ENCODE measurements around the gene POGLUT2.

The POGLUT2 gene

GRCh38 chr13:102763741-102764140, 35.0 kb downstream of the POGLUT2 start:
- no peak for TF ChIP-seq ZNF274 (IDR thresholded peaks at IDR 0.05; ENCODE audit: low read depth, low read length)
- no peak overlapping the region for H3K4me3 ChIP-seq (ENCODE audit: low read length)

GRCh38 chr13:102761071-102761470, 37.7 kb downstream of the POGLUT2 start:
- no peak for TF ChIP-seq ZNF274 (IDR thresholded peaks at IDR 0.05; ENCODE audit: low read depth, low read length)
- no peak overlapping the region for H3K4me3 ChIP-seq (ENCODE audit: low read length)

GRCh38 chr13:102758842-102759241, 39.9 kb downstream of the POGLUT2 start:
- no peak overlapping the region for H3K4me3 ChIP-seq (ENCODE audit: low read length)
- no peak for TF ChIP-seq ZNF274 (IDR thresholded peaks at IDR 0.05; ENCODE audit: low read depth, low read length)

- H3K4me3 ChIP-seq (ENCODE audit: low read length): no peak overlapping the region
- no peak for TF ChIP-seq ZNF274 (IDR thresholded peaks at IDR 0.05; ENCODE audit: low read depth, low read length)
These were observed 41.8 kb downstream of the POGLUT2 start for GRCh38 chr13:102757006-102757405.

- TF ChIP-seq ZNF274 (IDR thresholded peaks at IDR 0.05; ENCODE audit: low read depth, low read length): no peak
- no peak overlapping the region for H3K4me3 ChIP-seq (ENCODE audit: low read length)
These were observed 46.9 kb downstream of the POGLUT2 start for GRCh38 chr13:102751886-102752285.

- H3K4me3 ChIP-seq (ENCODE audit: low read length): no peak overlapping the region
- no peak for TF ChIP-seq ZNF274 (IDR thresholded peaks at IDR 0.05; ENCODE audit: low read depth, low read length)
These were observed 56.3 kb downstream of the POGLUT2 start for GRCh38 chr13:102742506-102742905.

- TF ChIP-seq ZNF274 (IDR thresholded peaks at IDR 0.05; ENCODE audit: low read depth, low read length): no peak
- no peak overlapping the region for H3K4me3 ChIP-seq (ENCODE audit: low read length)
These were observed 56.7 kb downstream of the POGLUT2 start for GRCh38 chr13:102742101-102742500.
